ENCODE results near the gene TCFL5.

DNA sequence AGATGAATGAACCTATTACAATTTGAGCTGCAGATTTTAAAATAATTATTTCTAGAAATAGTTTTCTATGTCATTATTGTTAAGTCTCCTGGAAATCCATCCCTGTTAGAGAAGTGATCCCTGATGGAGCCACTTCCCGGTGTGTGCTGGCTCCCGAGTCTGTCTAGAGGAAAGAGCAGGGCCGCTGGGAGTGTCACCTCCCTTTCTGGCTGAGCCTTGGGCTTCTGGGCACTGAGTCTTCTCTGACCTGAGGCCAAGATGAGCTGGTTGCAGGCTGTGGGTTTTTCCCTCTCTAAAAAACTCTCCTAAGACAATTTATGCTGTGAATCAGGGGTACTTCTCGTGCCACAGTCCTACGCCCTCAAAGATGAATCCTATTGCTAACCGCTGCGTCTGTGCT lies 28.8 kb upstream of the TCFL5 start:
- TF ChIP-seq, protein P1, sequence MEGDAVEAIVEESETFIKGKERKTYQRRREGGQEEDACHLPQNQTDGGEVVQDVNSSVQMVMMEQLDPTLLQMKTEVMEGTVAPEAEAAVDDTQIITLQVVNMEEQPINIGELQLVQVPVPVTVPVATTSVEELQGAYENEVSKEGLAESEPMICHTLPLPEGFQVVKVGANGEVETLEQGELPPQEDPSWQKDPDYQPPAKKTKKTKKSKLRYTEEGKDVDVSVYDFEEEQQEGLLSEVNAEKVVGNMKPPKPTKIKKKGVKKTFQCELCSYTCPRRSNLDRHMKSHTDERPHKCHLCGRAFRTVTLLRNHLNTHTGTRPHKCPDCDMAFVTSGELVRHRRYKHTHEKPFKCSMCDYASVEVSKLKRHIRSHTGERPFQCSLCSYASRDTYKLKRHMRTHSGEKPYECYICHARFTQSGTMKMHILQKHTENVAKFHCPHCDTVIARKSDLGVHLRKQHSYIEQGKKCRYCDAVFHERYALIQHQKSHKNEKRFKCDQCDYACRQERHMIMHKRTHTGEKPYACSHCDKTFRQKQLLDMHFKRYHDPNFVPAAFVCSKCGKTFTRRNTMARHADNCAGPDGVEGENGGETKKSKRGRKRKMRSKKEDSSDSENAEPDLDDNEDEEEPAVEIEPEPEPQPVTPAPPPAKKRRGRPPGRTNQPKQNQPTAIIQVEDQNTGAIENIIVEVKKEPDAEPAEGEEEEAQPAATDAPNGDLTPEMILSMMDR (IDR thresholded peaks at IDR 0.05): no peak
- TF ChIP-seq ZFX (IDR thresholded peaks at IDR 0.05; ENCODE audit: borderline replicate concordance): no peak
